C4-2B (cell line): ENCODE results near the gene KRTAP20-2.

Experiments used
- CTCF ChIP-seq: fragments of 450-650 bp; conservative IDR thresholded peaks from 2 replicates; pipeline ENCODE4 v1.5.1; 2017; ENCODE audit warnings: mild to moderate bottlenecking
- ZFX ChIP-seq: fragments of 450-650 bp; IDR thresholded peaks from 2 replicates; pipeline ENCODE4 v1.6.1; 2017

- TF ChIP-seq CTCF = no peak
- TF ChIP-seq ZFX = no peak
Observed at GRCh38 chr21:30676737-30677136, 41.7 kb downstream of the KRTAP20-2 start.
